ENCODE results near the gene ZBED6. TPM values are rescaled to one million over a fixed set of nuclear protein-coding genes. Genes with fewer than 3 reads are reported as not detected.
"Not testable (repeated sequence)": the region's sequence is repeated elsewhere in the genome, so short reads cannot be mapped to it uniquely, and the experiment has no call there.

Gene ZBED6
- total RNA-seq, 1 donor, result 47.0 TPM

GRCh38 chr1:203754455-203754864 lies 41.0 kb upstream of the ZBED6 start:
- Histone ChIP-seq H4K20me1 (ENCODE audit: insufficient read depth, low read length) (no peaks in the 10 kb centered on the region), H3K4me3 (ENCODE audit: insufficient read depth, low read length) (no peak overlapping the region), H3K79me2 (ENCODE audit: insufficient read depth, low read length) (no peaks in the 10 kb centered on the region), H3K4me2 (ENCODE audit: insufficient read depth, low read length) (no peak overlapping the region), H3K27ac (ENCODE audit: low read depth, low read length) (no peak overlapping the region), H2AFZ (ENCODE audit: low read length) (no peak overlapping the region), H3K36me3 (ENCODE audit: insufficient read depth, low read length) (no peaks in the 10 kb centered on the region), H3K4me1 (ENCODE audit: insufficient read depth, low read length) (no peaks in the 10 kb centered on the region), H3K27me3 (ENCODE audit: insufficient read depth, low read length) (no peaks in the 10 kb centered on the region), H3K9me3 (ENCODE audit: low read depth, low read length) (no peaks in the 10 kb centered on the region)
- no peak for TF ChIP-seq CTCF (IDR thresholded peaks at IDR 0.05; ENCODE audit: extremely low read depth, low read depth, low read length)
- no peak for DNase-seq (ENCODE audit: insufficient read length, low spot score, missing footprints)

GRCh38 chr1:203756036-203756435 lies 39.4 kb upstream of the ZBED6 start:
- H3K36me3 ChIP-seq (ENCODE audit: insufficient read depth, low read length), result no peaks in the 10 kb centered on the region
- no peak overlapping the region for H3K27ac ChIP-seq (ENCODE audit: low read depth, low read length)
- H3K27me3 ChIP-seq (ENCODE audit: insufficient read depth, low read length), result no peaks in the 10 kb centered on the region
- no peak overlapping the region for H2AFZ ChIP-seq (ENCODE audit: low read length)
- no peaks in the 10 kb centered on the region for H3K79me2 ChIP-seq (ENCODE audit: insufficient read depth, low read length)
- no peaks in the 10 kb centered on the region for H3K4me1 ChIP-seq (ENCODE audit: insufficient read depth, low read length)
- H4K20me1 ChIP-seq (ENCODE audit: insufficient read depth, low read length), result no peaks in the 10 kb centered on the region
- H3K4me3 ChIP-seq (ENCODE audit: insufficient read depth, low read length), result no peak overlapping the region
- no peak for TF ChIP-seq CTCF (IDR thresholded peaks at IDR 0.05; ENCODE audit: extremely low read depth, low read depth, low read length)
- DNase-seq (ENCODE audit: insufficient read length, low spot score, missing footprints), result no peak
- H3K4me2 ChIP-seq (ENCODE audit: insufficient read depth, low read length), result no peak overlapping the region
- H3K9me3 ChIP-seq (ENCODE audit: low read depth, low read length), result no peaks in the 10 kb centered on the region

- not testable (repeated sequence) for H3K4me1 ChIP-seq (ENCODE audit: insufficient read depth, low read length); H3K4me2 ChIP-seq (ENCODE audit: insufficient read depth, low read length); DNase-seq (ENCODE audit: insufficient read length, low spot score, missing footprints); H3K27ac ChIP-seq (ENCODE audit: low read depth, low read length); H3K36me3 ChIP-seq (ENCODE audit: insufficient read depth, low read length); H3K27me3 ChIP-seq (ENCODE audit: insufficient read depth, low read length); H4K20me1 ChIP-seq (ENCODE audit: insufficient read depth, low read length); H3K9me3 ChIP-seq (ENCODE audit: low read depth, low read length); H2AFZ ChIP-seq (ENCODE audit: low read length); H3K4me3 ChIP-seq (ENCODE audit: insufficient read depth, low read length); H3K79me2 ChIP-seq (ENCODE audit: insufficient read depth, low read length)
These were observed 36.7 kb upstream of the ZBED6 start for GRCh38 chr1:203758749-203759148.

GRCh38 chr1:203760506-203760905 lies 34.9 kb upstream of the ZBED6 start:
- Histone ChIP-seq H3K27ac (ENCODE audit: low read depth, low read length) (no peak overlapping the region), H3K79me2 (ENCODE audit: insufficient read depth, low read length) (no peaks in the 10 kb centered on the region), H2AFZ (ENCODE audit: low read length) (no peak overlapping the region), H3K4me2 (ENCODE audit: insufficient read depth, low read length) (no peak overlapping the region), H3K36me3 (ENCODE audit: insufficient read depth, low read length) (no peaks in the 10 kb centered on the region), H4K20me1 (ENCODE audit: insufficient read depth, low read length) (no peaks in the 10 kb centered on the region), H3K9me3 (ENCODE audit: low read depth, low read length) (no peaks in the 10 kb centered on the region), H3K27me3 (ENCODE audit: insufficient read depth, low read length) (no peaks in the 10 kb centered on the region), H3K4me1 (ENCODE audit: insufficient read depth, low read length) (no peaks in the 10 kb centered on the region), H3K4me3 (ENCODE audit: insufficient read depth, low read length) (no peak overlapping the region)
- TF ChIP-seq CTCF (IDR thresholded peaks at IDR 0.05; ENCODE audit: extremely low read depth, low read depth, low read length), result no peak
- no peak for DNase-seq (ENCODE audit: insufficient read length, low spot score, missing footprints)

GRCh38 chr1:203761958-203762357 lies 33.5 kb upstream of the ZBED6 start:
- H3K27me3 ChIP-seq (ENCODE audit: insufficient read depth, low read length); H2AFZ ChIP-seq (ENCODE audit: low read length); H3K9me3 ChIP-seq (ENCODE audit: low read depth, low read length); H3K79me2 ChIP-seq (ENCODE audit: insufficient read depth, low read length); H3K4me2 ChIP-seq (ENCODE audit: insufficient read depth, low read length); H3K36me3 ChIP-seq (ENCODE audit: insufficient read depth, low read length); H3K4me1 ChIP-seq (ENCODE audit: insufficient read depth, low read length); DNase-seq (ENCODE audit: insufficient read length, low spot score, missing footprints); H3K4me3 ChIP-seq (ENCODE audit: insufficient read depth, low read length); H3K27ac ChIP-seq (ENCODE audit: low read depth, low read length); H4K20me1 ChIP-seq (ENCODE audit: insufficient read depth, low read length): not testable (repeated sequence)

All from osteoblast (primary cell).